Sigmoid colon (tissue), 7 donors: ENCODE results near the gene IL17REL. TPM values are rescaled to one million over a fixed set of nuclear protein-coding genes. Genes with fewer than 3 reads are reported as not detected.

Experiments used
- DNase-seq: peaks from one replicate; pipeline ENCODE4 v3.0.0-alpha.2; 2019
- H3K27ac ChIP-seq, 4 donors: fragments of 200-600 bp; sonication (generic); one replicate each; pipeline ENCODE4 v1.5.1; 2016 to 2019; ENCODE audit warnings: mild to moderate bottlenecking in 1 of 4
- H3K27me3 ChIP-seq, 3 donors: fragments of 200-600 bp; sonication (generic); one replicate each; pipeline ENCODE4 v1.5.1; 2019; ENCODE audit warnings: mild to moderate bottlenecking in 1 of 3
- H3K36me3 ChIP-seq, 4 donors: fragments of 200-600 bp; sonication (generic); one replicate each; pipeline ENCODE4 v1.5.1; 2016 to 2019
- H3K4me1 ChIP-seq, 4 donors: fragments of 200-600 bp; sonication (generic); one replicate each; pipeline ENCODE4 v1.5.1; 2017 to 2019
- H3K4me3 ChIP-seq, 4 donors: fragments of 200-600 bp; sonication (generic); one replicate each; pipeline ENCODE4 v1.5.1; 2017 to 2019; ENCODE audit warnings: mild to moderate bottlenecking in 2 of 4, moderate library complexity in 1 of 4
- H3K9me3 ChIP-seq, 4 donors: fragments of 200-600 bp in 3 of 4; sonication (generic) in 3 of 4; one replicate each; pipeline versions ENCODE4 v1.5.1 to v1.6.1; 2013 to 2019
- CTCF ChIP-seq, 4 experiments: fragments of 450-650 bp in 3 of 4; fragments of 200-600 bp in 1 of 4; IDR thresholded peaks; one replicate each; pipeline ENCODE4 v1.5.1; 2016 to 2019; ENCODE audit warnings: antibody characterized with exemption in 4 of 4, mild to moderate bottlenecking in 3 of 4, moderate library complexity in 2 of 4
- EP300 ChIP-seq, 4 donors: sonication (generic); formaldehyde crosslinking; IDR thresholded peaks; one replicate each; pipeline ENCODE4 v1.6.1; 2017; ENCODE audit warnings: antibody characterized with exemption in 4 of 4
- POLR2A ChIP-seq, 2 donors: fragments of 450-650 bp; IDR thresholded peaks; one replicate each; pipeline ENCODE4 v1.6.1; 2016; ENCODE audit warnings: antibody characterized with exemption in 2 of 2, mild to moderate bottlenecking in 2 of 2, moderate library complexity in 2 of 2
- POLR2AphosphoS5 ChIP-seq, 4 donors: sonication (generic); formaldehyde crosslinking; IDR thresholded peaks; one replicate each; pipeline ENCODE4 v1.6.1; 2017; ENCODE audit warnings: antibody characterized with exemption in 4 of 4
- WGBS, 2 donors: extraction: QIAGEN DNeasy Blood & Tissue Kit; methylation state at CpG; one replicate each; pipeline ENCODE4 v1.1.7; 2013; 5-methylcytosine and 5-hydroxymethylcytosine counted together
- intact Hi-C: fragments of 100-400 bp; cut with DNase I; formaldehyde crosslinking; loops from one replicate; pipeline ENCODE4 v1.15.1; 2023
- polyA plus RNA-seq, 3 donors: library from polyadenylated mRNA; stranded (reverse); fragments of 200-250 nt; gene quantifications; one replicate each; pipeline ENCODE4 v1.2.3, GENCODE V29; 2013
- total RNA-seq, 4 donors: library from RNA; depleted of rRNA; stranded (reverse); fragments of >200 nt; gene quantifications; one replicate each; pipeline ENCODE4 v1.1.0, GENCODE V29; 2016
- donor health status: healthy with polysubstance abuse.
- donor health status: Bipolar disorder and iron deficiency.
- donor health status: healthy.

Gene IL17REL
- total and polyA plus RNA-seq, 7 donors = 1.6 TPM; not detected in 6

DNA sequence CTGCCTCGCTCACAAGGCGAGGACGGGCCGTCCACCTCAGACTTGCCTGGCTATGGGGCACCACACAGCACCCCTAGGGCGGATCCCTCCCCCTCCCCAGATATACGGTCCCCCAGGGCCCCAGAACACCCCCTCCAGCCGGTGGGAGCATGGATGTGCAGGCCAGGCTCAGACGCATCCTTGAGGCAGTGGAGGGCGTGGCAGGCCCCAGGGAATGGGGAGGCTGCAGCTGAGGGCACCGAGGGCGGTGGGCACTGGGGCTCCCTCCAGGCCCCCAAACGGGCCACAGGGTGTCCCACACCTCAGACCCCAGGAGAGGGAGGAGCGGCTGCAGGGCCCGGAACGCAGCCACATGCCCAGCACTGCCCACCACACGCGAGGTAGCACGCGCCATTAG lies 33.5 kb upstream of the IL17REL start:
- no peak for TF ChIP-seq POLR2AphosphoS5 (IDR thresholded peaks at IDR 0.05)
- TF ChIP-seq POLR2A (IDR thresholded peaks at IDR 0.05) = no peak
- TF ChIP-seq EP300 (IDR thresholded peaks at IDR 0.05) = no peak
- no peak for TF ChIP-seq CTCF (IDR thresholded peaks at IDR 0.05)
- DNase-seq = no peak
- 71 to 81% methylated on average over 19 of the region's 19 CpGs for WGBS, 2 donors
- no peaks in the 10 kb centered on the region for H3K36me3 ChIP-seq
- H3K27me3 ChIP-seq = peaks cover 0 to 31% (median 0%) of the 10 kb centered on the region in 3 donors
- intact Hi-C loops = no loop called here
- no peak overlapping the region for H3K4me3 ChIP-seq
- H3K4me1 ChIP-seq = no peaks in the 10 kb centered on the region
- H3K27ac ChIP-seq = no peak overlapping the region
- H3K9me3 ChIP-seq = no peaks in the 10 kb centered on the region

DNA sequence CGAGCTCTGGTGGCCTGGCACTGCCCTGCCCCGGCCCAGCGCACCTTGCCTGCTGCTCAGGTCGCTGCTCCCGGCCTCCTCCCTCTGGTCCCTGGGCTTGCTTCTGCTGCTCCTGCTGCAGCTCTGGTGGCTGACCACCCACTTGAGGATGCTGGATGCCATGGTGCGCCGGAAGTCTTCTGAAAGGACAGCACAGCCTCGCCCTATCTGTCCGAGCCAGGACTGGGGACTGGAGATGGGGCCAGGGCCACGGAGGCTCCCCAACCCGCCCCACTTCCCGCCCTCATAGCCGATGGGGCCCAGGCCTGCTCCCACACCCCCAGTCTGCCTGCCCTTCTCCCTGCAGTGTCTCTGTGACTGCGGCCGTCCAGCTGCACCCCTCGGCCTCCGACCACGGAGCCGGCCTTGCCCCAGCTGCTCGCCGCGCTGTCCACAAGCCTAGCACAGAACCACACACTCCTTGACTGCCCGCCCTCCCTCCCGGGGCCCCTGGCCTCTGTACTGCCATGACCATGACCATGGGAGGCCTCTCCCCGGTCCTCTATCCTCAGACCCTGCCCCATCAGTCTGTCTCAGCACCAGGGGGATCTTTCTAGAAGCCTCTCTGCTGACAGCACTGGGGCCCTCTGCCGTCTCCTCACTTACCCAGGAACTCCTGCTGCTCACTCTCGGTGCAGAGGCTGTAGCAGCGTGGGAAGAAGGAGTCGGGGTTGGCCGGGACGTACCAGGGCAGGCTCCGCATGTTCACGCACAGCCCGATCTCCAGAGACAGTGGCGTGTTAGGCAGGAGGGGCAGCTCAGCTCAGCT lies 32.9 kb upstream of the IL17REL start:
- intact Hi-C loops = no loop called here
- no peak for DNase-seq
- no peaks in the 10 kb centered on the region for H3K9me3 ChIP-seq
- no peak overlapping the region for H3K27ac ChIP-seq
- no peaks in the 10 kb centered on the region for H3K4me1 ChIP-seq
- TF ChIP-seq POLR2AphosphoS5 (IDR thresholded peaks at IDR 0.05) (no peak), POLR2A (IDR thresholded peaks at IDR 0.05) (no peak), CTCF (IDR thresholded peaks at IDR 0.05) (no peak), EP300 (IDR thresholded peaks at IDR 0.05) (no peak)
- no peaks in the 10 kb centered on the region for H3K36me3 ChIP-seq
- 68 to 83% methylated on average over 35 of the region's 35 CpGs for WGBS, 2 donors
- H3K27me3 ChIP-seq = peaks cover 0 to 31% (median 0%) of the 10 kb centered on the region in 3 donors
- H3K4me3 ChIP-seq = no peak overlapping the region

DNA sequence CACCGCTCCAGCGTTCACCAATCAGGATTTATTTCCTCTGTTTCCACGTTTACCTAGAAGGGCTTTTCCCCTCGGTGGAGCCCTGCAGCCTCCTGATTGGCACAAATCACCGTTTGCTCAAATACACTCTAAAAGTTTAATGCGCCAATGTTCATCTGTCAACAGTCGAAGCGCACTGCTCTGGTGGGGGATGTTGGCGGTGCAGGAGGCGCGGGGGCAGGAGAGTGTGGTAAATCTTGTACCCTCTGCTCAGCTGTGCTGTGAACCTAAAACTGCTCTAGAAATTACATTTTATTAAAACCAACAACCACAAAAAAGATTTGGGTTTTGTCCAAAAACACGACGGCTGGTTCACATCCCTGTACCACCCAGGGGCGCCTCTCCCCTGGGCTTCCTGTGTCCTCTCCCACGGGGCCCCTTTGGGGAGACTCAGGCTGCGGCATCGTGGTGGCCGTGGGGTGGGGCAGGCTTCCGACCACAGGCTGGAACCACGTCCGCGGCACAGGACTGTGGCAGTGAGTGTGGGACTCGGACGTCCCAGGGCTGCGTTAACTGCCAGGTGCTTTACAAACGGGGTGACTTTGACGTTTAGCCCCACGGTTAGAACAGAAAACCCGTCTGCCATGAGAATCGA lies 32.0 kb upstream of the IL17REL start:
- intact Hi-C loops = no loop called here
- peaks cover 0 to 31% (median 0%) of the 10 kb centered on the region in 3 donors for H3K27me3 ChIP-seq
- DNase-seq = no peak

DNA sequence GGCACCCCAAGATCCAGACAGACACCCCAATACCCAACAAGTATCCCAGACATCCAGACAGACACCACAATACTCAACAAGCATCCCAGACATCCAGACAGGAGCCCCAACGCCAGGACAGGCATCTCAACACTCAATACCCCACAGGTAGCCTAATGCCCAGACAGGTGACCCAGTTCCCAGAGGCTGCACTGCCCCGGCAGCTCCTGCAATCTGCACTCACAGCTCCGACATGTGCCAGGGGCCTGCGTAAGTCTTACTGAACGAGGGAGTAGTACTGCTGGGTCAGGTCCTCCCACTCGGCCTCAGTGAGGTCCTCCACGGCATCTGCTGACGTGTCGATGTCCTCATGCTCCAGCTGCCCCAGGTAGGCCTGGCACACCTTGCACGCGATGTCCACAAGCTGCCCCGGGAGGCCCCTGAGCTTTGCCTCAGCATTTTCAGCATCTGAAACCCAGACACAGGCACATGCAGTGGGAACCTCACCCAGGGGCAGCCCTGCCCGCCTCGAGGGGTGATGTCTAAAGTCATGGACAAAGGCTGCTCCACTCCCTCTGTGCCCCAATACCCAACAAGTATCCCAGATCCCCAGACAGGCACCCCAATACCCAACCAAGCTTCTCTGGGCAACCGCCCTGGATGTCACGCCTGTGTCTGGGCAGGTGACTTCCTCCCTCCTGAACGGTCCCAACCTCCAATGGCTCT lies 28.9 kb upstream of the IL17REL start:
- no peak overlapping the region for H3K27ac ChIP-seq
- H3K4me3 ChIP-seq = no peak overlapping the region
- whole genome bisulfite sequencing, 2 donors = 81 to 82% methylated on average over 17 of the region's 17 CpGs
- no peaks in the 10 kb centered on the region for H3K4me1 ChIP-seq
- TF ChIP-seq POLR2A (IDR thresholded peaks at IDR 0.05) = no peak
- TF ChIP-seq POLR2AphosphoS5 (IDR thresholded peaks at IDR 0.05) = no peak
- no peak for TF ChIP-seq CTCF (IDR thresholded peaks at IDR 0.05)
- no peak for TF ChIP-seq EP300 (IDR thresholded peaks at IDR 0.05)
- no peaks in the 10 kb centered on the region for H3K36me3 ChIP-seq
- H3K9me3 ChIP-seq = peaks cover 0 to 8% (median 5%) of the 10 kb centered on the region in 4 donors
- H3K27me3 ChIP-seq = peaks cover 0 to 25% (median 0%) of the 10 kb centered on the region in 3 donors
- intact Hi-C loops = no loop called here
- DNase-seq = peak; percentile 58

More for the DNA sequence above, 32.0 kb upstream of the IL17REL start:
- Histone ChIP-seq H3K36me3 (no peaks in the 10 kb centered on the region), H3K9me3 (no peaks in the 10 kb centered on the region), H3K27ac (no peak overlapping the region), H3K4me1 (no peaks in the 10 kb centered on the region), H3K4me3 (no peak overlapping the region)
- TF ChIP-seq CTCF (IDR thresholded peaks at IDR 0.05) = no peak
- TF ChIP-seq POLR2AphosphoS5 (IDR thresholded peaks at IDR 0.05) = no peak
- 44 to 68% methylated on average over 30 of the region's 30 CpGs for WGBS, 2 donors
